Mucosa of stomach (tissue), 1 donor: ENCODE data around the gene TCF7L2.

Experiments used
- H3K27me3 ChIP-seq: one replicate; pipeline ENCODE4 v1.7.0; 2013; ENCODE audit warnings: mild to moderate bottlenecking, low read length; ENCODE audit not compliant: control insufficient read depth, insufficient read depth
- H3K36me3 ChIP-seq: one replicate; pipeline ENCODE4 v1.7.0; 2013; ENCODE audit warnings: low read length; ENCODE audit not compliant: control insufficient read depth, insufficient read depth
- H3K4me1 ChIP-seq: one replicate; pipeline ENCODE4 v1.7.0; 2013; ENCODE audit warnings: mild to moderate bottlenecking, low read length; ENCODE audit not compliant: control insufficient read depth, insufficient read depth
- H3K4me3 ChIP-seq: one replicate; pipeline ENCODE4 v1.7.0; 2013; ENCODE audit warnings: low read length
- H3K9ac ChIP-seq: one replicate; pipeline ENCODE4 v1.7.0; 2013; ENCODE audit warnings: mild to moderate bottlenecking, low read length, moderate library complexity
- H3K9me3 ChIP-seq: one replicate; pipeline ENCODE4 v1.7.0; 2013; ENCODE audit warnings: mild to moderate bottlenecking, low read length, moderate library complexity; ENCODE audit not compliant: control insufficient read depth
- donor health status: Pancreatic carcinoma.

Gene TCF7L2

DNA sequence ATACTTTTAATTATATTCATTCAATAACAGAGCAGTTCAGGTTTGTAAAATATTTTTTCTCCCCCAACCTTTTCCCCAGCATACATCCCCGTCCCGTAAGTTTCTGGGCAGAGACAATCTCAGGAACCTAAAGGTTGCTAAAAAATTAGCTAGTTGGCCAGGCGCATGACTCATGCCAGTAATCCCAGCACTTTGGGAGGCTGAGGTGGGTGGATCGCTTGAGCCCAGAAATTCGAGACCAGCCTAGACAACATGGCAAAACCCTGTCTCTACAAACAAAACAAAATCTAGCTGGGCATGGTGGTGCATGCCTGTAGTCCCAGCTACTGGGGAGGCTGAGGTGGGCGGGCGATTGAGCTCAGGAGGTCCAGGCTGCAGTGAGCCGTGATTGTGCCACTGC lies 40.2 kb downstream of the TCF7L2 start:
- Histone ChIP-seq H3K9ac (no peak overlapping the region), H3K9me3 (no peaks in the 10 kb centered on the region), H3K4me3 (no peak overlapping the region), H3K36me3 (no peaks in the 10 kb centered on the region), H3K27me3 (no peaks in the 10 kb centered on the region), H3K4me1 (peaks cover 12% of the 10 kb centered on the region)

DNA sequence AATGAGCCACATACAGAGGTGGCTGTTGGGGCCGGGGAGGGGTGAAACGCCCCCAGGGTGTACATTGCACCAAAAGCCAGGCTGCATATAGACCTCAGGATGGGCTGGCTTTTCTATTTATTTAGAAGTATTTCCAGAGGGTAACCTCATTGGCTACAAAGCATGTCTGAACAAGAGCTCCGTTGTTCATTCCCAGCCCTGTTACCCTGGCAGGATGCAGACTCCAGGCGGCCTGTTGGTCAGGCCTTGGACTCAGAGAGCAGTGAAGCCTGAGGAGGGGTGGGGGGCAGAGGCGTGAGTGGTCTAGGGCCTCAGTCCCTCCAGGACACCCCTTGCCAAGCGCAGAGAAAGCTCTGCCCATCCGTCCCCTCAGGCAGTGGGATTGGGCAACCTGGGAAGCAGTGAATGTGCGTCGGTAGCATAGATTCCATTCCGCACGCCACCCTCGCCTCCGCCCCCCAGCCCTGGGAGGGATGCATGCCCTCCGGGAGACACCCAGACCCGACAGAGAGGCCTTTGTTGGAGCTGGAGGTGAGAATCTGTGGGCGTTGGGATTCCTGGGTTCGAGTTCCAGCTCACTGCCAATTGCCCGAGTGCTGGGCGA lies 41.9 kb downstream of the TCF7L2 start:
- Histone ChIP-seq H3K4me1 (peaks cover 7% of the 10 kb centered on the region), H3K9ac (no peak overlapping the region), H3K27me3 (no peaks in the 10 kb centered on the region), H3K4me3 (no peak overlapping the region), H3K9me3 (no peaks in the 10 kb centered on the region), H3K36me3 (no peaks in the 10 kb centered on the region)

DNA sequence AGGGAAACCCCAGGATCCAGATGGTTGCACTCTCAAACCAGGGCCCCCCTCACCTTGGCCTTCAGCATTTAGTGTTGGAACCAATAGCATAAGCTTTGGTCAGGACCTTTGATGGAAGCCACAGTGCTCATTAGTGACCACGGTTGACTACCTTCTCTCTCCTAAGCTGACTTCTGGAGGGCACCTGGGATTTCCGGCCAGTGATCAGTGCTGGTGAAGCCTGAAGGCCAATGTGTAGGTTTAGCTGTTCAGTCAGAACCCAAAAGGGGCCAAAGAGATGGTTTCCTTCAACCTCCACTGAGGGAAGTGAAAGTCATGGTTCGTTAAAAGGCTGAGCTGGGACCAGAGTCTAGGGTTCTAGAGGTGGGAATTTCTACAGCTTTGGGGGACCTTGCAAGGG lies 46.4 kb downstream of the TCF7L2 start:
- no peak overlapping the region for H3K9ac ChIP-seq
- no peaks in the 10 kb centered on the region for H3K9me3 ChIP-seq
- H3K27me3 ChIP-seq = no peaks in the 10 kb centered on the region
- no peak overlapping the region for H3K4me3 ChIP-seq
- H3K36me3 ChIP-seq = no peaks in the 10 kb centered on the region
- peaks cover 44% of the 10 kb centered on the region for H3K4me1 ChIP-seq

DNA sequence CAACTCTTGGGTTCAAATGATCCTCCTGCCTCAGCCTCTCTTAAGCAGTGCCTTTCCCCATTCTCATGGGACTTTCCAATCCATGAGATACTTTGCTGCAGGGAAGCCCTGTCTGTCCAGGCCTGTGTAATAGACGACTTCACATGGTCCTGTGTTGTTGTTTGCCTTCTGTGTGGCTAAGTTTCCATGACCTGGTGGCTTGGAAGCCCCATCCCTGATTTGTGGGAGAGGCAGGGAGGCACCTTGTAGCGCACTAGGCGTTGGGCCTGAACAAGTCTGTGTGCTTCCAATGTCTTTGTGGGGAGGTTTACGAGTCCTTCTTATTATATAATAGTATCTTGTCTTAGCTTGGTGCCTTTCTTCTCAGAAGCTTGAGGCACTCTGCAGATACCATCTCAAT lies 49.1 kb downstream of the TCF7L2 start:
- no peak overlapping the region for H3K4me3 ChIP-seq
- H3K9ac ChIP-seq = no peak overlapping the region
- H3K27me3 ChIP-seq = no peaks in the 10 kb centered on the region
- peaks cover 64% of the 10 kb centered on the region for H3K4me1 ChIP-seq
- H3K9me3 ChIP-seq = no peaks in the 10 kb centered on the region
- H3K36me3 ChIP-seq = peaks cover 5% of the 10 kb centered on the region

DNA sequence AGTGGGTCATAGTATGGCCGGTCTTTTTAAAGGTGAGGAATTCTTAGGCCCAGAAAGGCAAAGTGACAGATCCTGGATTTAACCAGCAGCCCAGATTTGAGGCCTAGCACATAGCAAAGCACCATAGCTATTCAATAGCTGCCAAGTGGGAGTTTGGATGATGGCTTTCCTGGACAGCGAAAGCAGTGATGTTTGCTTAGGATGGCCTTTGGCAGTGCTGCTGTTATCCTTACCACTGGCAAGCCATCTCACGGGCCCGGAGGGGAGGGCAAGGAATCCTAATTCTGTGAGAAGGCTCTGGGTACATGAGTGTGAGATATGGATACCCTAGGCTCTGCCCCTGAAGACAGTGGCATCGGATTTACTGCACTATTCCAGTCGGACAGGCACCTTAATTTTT lies 50.4 kb downstream of the TCF7L2 start:
- H3K9ac ChIP-seq = no peak overlapping the region
- peaks cover 69% of the 10 kb centered on the region for H3K4me1 ChIP-seq
- no peaks in the 10 kb centered on the region for H3K27me3 ChIP-seq
- H3K36me3 ChIP-seq = peaks cover 8% of the 10 kb centered on the region
- H3K9me3 ChIP-seq = no peaks in the 10 kb centered on the region
- H3K4me3 ChIP-seq = no peak overlapping the region

DNA sequence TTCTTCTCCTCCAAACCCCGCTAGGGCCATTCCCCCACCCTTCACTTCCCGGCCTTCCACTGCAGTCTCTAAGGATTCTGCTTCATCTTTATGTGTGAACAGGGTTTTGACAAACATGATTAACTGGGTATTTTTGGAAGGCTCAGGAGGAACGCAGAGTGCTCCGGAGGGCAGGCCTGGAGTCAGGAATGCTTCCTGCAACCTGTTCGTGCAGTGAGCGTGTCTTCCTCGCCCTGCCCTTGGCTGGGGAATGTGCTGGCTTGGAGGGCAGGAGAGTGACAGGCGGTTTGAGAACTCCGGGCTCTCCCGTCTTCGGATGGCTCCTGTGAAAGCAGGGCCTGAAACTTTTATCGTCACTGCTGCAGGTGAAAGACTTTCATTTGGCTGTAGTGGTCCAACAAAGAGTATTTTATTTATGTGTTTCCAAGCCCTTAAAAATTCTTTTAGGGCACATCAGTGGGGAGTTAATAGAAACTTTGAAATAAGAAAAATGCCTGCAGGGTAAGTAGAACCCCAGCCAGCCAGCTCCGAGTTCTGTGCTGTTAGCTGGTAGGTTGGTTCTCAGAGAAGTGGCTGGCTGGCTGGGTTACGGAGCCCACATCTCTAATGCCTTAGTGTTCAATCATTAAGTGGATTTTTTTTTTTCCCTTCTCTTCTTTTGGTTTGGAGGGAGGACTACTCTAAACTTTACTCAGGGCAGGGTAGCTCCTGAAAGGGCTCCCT lies 51.0 kb downstream of the TCF7L2 start:
- H3K4me1 ChIP-seq = peaks cover 71% of the 10 kb centered on the region
- no peaks in the 10 kb centered on the region for H3K9me3 ChIP-seq
- H3K27me3 ChIP-seq = no peaks in the 10 kb centered on the region
- H3K9ac ChIP-seq = no peak overlapping the region
- H3K36me3 ChIP-seq = peaks cover 8% of the 10 kb centered on the region
- no peak overlapping the region for H3K4me3 ChIP-seq

DNA sequence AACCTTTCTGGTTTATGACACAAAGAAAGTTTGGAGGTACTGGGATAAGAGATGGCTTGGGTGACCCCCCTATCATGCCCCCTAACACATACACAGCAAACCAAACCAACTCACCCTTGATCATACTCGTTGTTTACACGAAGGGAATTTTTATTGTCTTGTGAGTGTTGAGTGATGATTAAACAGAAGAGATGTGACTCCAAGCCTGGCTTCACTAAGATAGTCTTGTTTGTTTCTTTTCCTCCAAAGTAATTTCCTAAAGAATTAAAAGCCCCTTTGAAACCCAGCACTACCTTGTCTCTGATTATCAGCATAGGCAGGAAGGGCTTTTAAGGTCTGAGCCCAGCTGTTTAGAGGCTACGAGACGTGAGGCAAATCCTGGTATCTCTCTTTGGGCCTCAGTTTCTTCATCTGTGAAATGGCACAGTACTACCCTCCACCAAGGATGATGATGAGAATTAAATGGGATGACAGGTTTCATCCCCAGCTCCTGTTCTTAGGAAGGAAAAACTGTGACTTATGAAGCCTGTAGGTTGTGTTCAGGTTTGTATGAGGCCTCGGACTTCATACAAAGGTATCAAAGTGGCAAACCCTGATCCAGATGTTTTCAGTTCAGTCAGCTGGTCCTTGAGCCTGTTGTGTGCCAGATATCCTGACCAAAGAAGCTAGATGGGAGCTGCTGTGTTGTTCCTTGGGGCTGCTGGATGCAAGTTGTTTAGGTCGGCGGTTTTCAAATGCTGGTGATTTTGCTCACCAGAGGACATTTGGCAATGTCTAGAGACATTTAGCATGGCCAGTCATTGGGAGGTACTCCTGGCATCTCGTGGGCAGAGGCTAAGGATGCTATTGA lies 51.8 kb downstream of the TCF7L2 start:
- Histone ChIP-seq H3K27me3 (no peaks in the 10 kb centered on the region), H3K36me3 (peaks cover 8% of the 10 kb centered on the region), H3K4me3 (no peak overlapping the region), H3K9me3 (no peaks in the 10 kb centered on the region), H3K9ac (no peak overlapping the region), H3K4me1 (peaks cover 79% of the 10 kb centered on the region)

DNA sequence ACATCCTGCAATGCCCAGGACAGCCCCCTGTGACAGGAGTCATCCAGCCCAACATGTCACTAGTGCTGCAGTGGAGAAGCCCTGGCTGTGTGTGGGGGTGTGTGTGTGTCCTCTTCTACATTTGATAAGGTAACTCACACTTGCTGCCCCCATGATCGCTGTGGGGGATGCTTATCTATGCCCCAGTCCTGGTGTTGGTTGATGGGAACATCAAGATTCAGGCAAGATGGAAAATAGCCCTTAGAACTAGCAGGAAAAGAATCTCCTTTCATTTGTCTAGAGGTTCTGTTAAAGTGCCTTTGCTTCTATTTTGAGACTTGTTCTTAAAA lies 52.4 kb downstream of the TCF7L2 start:
- Histone ChIP-seq H3K4me3 (no peak overlapping the region), H3K36me3 (peaks cover 8% of the 10 kb centered on the region), H3K9me3 (no peaks in the 10 kb centered on the region), H3K4me1 (peaks cover 85% of the 10 kb centered on the region), H3K27me3 (no peaks in the 10 kb centered on the region), H3K9ac (no peak overlapping the region)

DNA sequence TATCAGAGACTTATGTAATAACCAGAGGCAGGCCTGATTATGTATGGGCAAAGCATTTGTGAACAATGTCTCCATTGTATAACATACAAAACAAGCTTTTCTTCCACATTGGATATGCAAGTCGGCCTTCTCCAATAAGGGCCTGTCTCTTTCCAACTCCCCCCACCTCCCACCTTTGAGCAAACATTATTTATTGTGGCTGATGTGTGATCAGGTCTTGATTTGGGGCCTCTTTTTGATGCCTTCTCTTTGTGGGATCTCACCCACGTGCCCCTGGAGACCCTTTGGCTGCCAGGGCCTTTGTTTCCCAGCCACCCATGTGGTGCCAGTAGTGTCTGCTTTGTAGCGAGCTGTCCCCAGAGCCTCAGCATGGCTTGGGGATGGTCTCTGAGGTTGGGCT lies 53.0 kb downstream of the TCF7L2 start:
- H3K9ac ChIP-seq = no peak overlapping the region
- no peak overlapping the region for H3K4me3 ChIP-seq
- H3K9me3 ChIP-seq = no peaks in the 10 kb centered on the region
- H3K36me3 ChIP-seq = peaks cover 8% of the 10 kb centered on the region
- peaks cover 86% of the 10 kb centered on the region for H3K4me1 ChIP-seq
- H3K27me3 ChIP-seq = no peaks in the 10 kb centered on the region

DNA sequence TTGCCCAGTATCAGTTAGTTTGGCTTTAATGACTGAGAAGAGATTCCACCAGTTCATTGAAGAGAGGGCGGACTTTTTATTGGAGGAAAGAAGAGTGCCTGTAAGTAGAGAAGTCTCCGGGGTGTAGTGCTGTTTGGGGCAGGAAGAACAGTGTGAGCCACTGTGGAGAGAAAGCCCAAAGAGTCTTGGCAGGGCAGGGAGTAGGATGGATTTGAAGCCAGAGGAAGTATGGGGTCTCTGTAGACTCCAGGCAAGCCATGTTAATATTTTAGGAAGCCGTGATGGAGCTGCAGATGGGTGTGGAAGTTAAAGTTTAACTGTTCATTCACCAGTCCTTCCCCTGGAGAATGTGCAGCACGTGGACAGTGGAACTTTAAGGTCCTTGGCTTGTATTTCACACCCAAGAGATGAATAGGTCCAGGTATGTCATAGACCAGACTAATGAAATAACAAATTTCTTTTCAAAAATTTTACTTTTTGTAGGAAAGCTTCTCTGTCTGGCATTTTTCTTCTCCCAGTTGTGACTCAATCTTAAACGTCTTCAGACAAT lies 54.1 kb downstream of the TCF7L2 start:
- Histone ChIP-seq H3K36me3 (peaks cover 8% of the 10 kb centered on the region), H3K4me3 (no peak overlapping the region), H3K4me1 (peaks cover 75% of the 10 kb centered on the region), H3K9ac (no peak overlapping the region), H3K9me3 (no peaks in the 10 kb centered on the region), H3K27me3 (no peaks in the 10 kb centered on the region)

DNA sequence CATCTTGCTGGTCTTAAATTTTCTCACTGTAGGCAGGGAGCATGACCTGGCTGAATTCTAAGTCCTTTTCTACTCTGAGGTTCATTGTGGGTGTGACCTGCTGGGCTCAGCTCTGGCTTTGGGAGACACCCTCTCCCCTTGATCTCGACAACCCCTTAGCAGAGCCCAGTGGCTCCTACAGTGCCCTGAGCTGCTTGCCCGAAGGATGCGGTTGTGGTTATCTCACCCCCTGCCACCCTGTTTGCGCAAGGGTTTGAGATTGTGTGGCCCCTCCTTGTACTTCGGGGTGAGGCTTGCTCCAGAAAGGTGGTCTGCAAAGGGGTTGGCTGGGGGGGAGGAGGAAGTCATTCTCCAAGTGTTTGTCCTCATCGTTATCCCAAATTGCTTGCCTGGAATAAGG lies 55.3 kb downstream of the TCF7L2 start:
- Histone ChIP-seq H3K9me3 (no peaks in the 10 kb centered on the region), H3K4me1 (peaks cover 64% of the 10 kb centered on the region), H3K4me3 (no peak overlapping the region), H3K27me3 (no peaks in the 10 kb centered on the region), H3K9ac (no peak overlapping the region), H3K36me3 (peaks cover 8% of the 10 kb centered on the region)
